ENCODE measurements around the gene CRTC3.

DNA sequence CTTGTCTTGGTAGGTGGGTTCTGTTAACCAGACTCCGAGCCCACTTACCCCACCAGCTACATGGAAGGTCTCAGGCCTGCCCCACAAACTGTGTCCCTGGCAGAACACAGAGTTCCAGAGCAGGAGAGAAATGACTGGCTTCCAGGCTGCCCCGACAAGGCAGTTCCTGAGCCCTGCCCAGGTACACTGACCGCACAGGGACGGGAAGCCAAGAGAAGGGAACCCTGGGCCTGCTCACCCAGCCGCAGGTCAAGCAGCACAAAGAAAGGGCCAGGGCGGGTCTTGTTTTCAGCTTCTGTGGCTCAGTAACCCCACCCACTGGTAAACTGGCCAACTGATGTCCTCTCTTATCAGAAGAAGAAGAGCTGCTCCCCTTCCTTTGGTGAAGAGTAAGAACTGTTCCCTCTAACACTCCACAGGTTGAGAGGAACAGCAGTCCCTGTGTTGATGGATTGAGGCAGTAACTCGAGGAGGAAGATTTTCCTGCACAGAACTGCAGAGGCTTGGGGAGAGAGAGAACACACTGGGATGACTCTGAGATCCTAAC lies 68.4 kb downstream of the CRTC3 start:
- TF ChIP-seq, protein P1, sequence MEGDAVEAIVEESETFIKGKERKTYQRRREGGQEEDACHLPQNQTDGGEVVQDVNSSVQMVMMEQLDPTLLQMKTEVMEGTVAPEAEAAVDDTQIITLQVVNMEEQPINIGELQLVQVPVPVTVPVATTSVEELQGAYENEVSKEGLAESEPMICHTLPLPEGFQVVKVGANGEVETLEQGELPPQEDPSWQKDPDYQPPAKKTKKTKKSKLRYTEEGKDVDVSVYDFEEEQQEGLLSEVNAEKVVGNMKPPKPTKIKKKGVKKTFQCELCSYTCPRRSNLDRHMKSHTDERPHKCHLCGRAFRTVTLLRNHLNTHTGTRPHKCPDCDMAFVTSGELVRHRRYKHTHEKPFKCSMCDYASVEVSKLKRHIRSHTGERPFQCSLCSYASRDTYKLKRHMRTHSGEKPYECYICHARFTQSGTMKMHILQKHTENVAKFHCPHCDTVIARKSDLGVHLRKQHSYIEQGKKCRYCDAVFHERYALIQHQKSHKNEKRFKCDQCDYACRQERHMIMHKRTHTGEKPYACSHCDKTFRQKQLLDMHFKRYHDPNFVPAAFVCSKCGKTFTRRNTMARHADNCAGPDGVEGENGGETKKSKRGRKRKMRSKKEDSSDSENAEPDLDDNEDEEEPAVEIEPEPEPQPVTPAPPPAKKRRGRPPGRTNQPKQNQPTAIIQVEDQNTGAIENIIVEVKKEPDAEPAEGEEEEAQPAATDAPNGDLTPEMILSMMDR (IDR thresholded peaks at IDR 0.05): no peak
- TF ChIP-seq TCF7L2 (IDR thresholded peaks at IDR 0.05; ENCODE audit: low read depth, low read length): no peak

Data from Panc1 (cell line).